MM.1S (cell line): ENCODE results near the gene IFT27.

ENCODE experiments used
- DNase-seq: peaks from one replicate; pipeline ENCODE4 v3.0.0-alpha.2; 2015
- H2AFZ ChIP-seq: fragments of 300-600 bp; sonication (generic); 2 replicates; pipeline ENCODE4 v1.6.0; 2016; ENCODE audit warnings: antibody characterized with exemption, low read length
- H3F3A ChIP-seq: fragments of 300-600 bp; sonication (generic); 2 replicates; pipeline ENCODE4 v1.6.1; 2016; ENCODE audit warnings: mild to moderate bottlenecking, antibody characterized with exemption, low read length, moderate library complexity, mixed read lengths; ENCODE audit not compliant: insufficient read depth
- H3K27ac ChIP-seq: fragments of 300-600 bp; sonication (generic); 2 replicates; pipeline ENCODE4 v1.5.1; 2016; ENCODE audit warnings: mild to moderate bottlenecking, low read length
- H3K27me3 ChIP-seq: fragments of 300-600 bp; sonication (generic); replicated peaks from 2 replicates; pipeline ENCODE4 v1.6.0; 2016; ENCODE audit warnings: low read length; ENCODE audit not compliant: insufficient read depth
- H3K36me3 ChIP-seq: fragments of 300-600 bp; sonication (generic); replicated peaks from 2 replicates; pipeline ENCODE4 v1.6.1; 2016; ENCODE audit warnings: mild to moderate bottlenecking, low read length, mixed read lengths; ENCODE audit not compliant: insufficient read depth
- H3K4me1 ChIP-seq: fragments of 300-600 bp; sonication (generic); 2 replicates; pipeline ENCODE4 v1.6.1; 2016; ENCODE audit warnings: low read length, mixed read lengths
- H3K4me2 ChIP-seq: fragments of 300-600 bp; sonication (generic); 2 replicates; pipeline ENCODE4 v1.6.0; 2016; ENCODE audit warnings: low read depth, low read length
- H3K4me3 ChIP-seq: fragments of 300-600 bp; sonication (generic); 2 replicates; pipeline ENCODE4 v1.5.1; 2016; ENCODE audit warnings: low read length, mixed read lengths
- H3K79me2 ChIP-seq: fragments of 300-600 bp; sonication (generic); 2 replicates; pipeline ENCODE4 v1.6.1; 2016; ENCODE audit warnings: mixed run types, low read length, mixed read lengths
- H3K9ac ChIP-seq: fragments of 300-600 bp; sonication (generic); 2 replicates; pipeline ENCODE4 v1.6.1; 2016; ENCODE audit warnings: low read length, mixed read lengths
- H3K9me2 ChIP-seq: fragments of 300-600 bp; sonication (generic); replicated peaks from 2 replicates; pipeline ENCODE4 v1.6.1; 2016; ENCODE audit warnings: mild to moderate bottlenecking, low read length, mixed read lengths; ENCODE audit not compliant: insufficient read depth
- H3K9me3 ChIP-seq: fragments of 300-600 bp; sonication (generic); replicated peaks from 2 replicates; pipeline ENCODE4 v1.6.1; 2016; ENCODE audit warnings: mild to moderate bottlenecking, low read length, mixed read lengths; ENCODE audit not compliant: insufficient read depth
- H4K20me1 ChIP-seq: fragments of 300-600 bp; sonication (generic); 2 replicates; pipeline ENCODE4 v1.6.1; 2016; ENCODE audit warnings: mild to moderate bottlenecking, low read length, moderate library complexity, mixed read lengths; ENCODE audit not compliant: insufficient read depth
- CTCF ChIP-seq: fragments of 300-600 bp; sonication (generic); IDR thresholded peaks from 2 replicates; pipeline ENCODE4 v1.5.1; 2016; ENCODE audit warnings: antibody characterized with exemption, low read length, mixed read lengths
- EZH2 ChIP-seq: fragments of 300-600 bp; sonication (generic); optimal IDR thresholded peaks from 2 replicates; pipeline ENCODE3; 2017; ENCODE audit warnings: low read depth, mild to moderate bottlenecking, antibody characterized with exemption, low read length, mixed read lengths
- EZH2phosphoT487 ChIP-seq: fragments of 300-600 bp; sonication (generic); IDR thresholded peaks from 2 replicates; pipeline ENCODE4 v1.6.1; 2018; ENCODE audit warnings: antibody characterized with exemption, low read length

The IFT27 gene

GRCh38 chr22:36769541-36770512, 6.1 kb downstream of the IFT27 start:
- Histone ChIP-seq H3K9me2 (no peaks in the 10 kb centered on the region), H3K27me3 (no peaks in the 10 kb centered on the region), H3K9me3 (no peaks in the 10 kb centered on the region), H3K36me3 (no peaks in the 10 kb centered on the region), H3K27ac (no peak overlapping the region), H3K79me2 (no peaks in the 10 kb centered on the region), H3K4me3 (no peak overlapping the region), H3F3A (no peaks in the 10 kb centered on the region), H3K9ac (no peak overlapping the region), H4K20me1 (no peaks in the 10 kb centered on the region), H3K4me2 (no peak overlapping the region), H2AFZ (no peak overlapping the region), H3K4me1 (peaks cover 1% of the 10 kb centered on the region; the same call in 1 of the 2 replicates)
- TF ChIP-seq CTCF, result no peak
- no peak for TF ChIP-seq EZH2phosphoT487
- no peak for TF ChIP-seq EZH2
- DNase-seq, result no peak

GRCh38 chr22:36768616-36769015, 7.3 kb downstream of the IFT27 start:
- H3K9me2 ChIP-seq, result no peaks in the 10 kb centered on the region
- H3K4me1 ChIP-seq, result no peaks in the 10 kb centered on the region
- H3F3A ChIP-seq, result no peaks in the 10 kb centered on the region
- H3K4me2 ChIP-seq, result no peak overlapping the region
- no peaks in the 10 kb centered on the region for H4K20me1 ChIP-seq
- no peak overlapping the region for H2AFZ ChIP-seq
- DNase-seq, result no peak
- no peak overlapping the region for H3K4me3 ChIP-seq
- no peaks in the 10 kb centered on the region for H3K36me3 ChIP-seq
- no peak for TF ChIP-seq EZH2
- TF ChIP-seq CTCF, result no peak
- TF ChIP-seq EZH2phosphoT487, result no peak
- H3K27me3 ChIP-seq, result no peaks in the 10 kb centered on the region
- H3K9me3 ChIP-seq, result no peaks in the 10 kb centered on the region
- H3K27ac ChIP-seq, result no peak overlapping the region
- H3K79me2 ChIP-seq, result no peaks in the 10 kb centered on the region
- no peak overlapping the region for H3K9ac ChIP-seq

- TF ChIP-seq EZH2phosphoT487, result no peak
- Histone ChIP-seq H3K27me3 (no peaks in the 10 kb centered on the region), H3K36me3 (no peaks in the 10 kb centered on the region)
Measured at GRCh38 chr22:36768141-36768540, 7.8 kb downstream of the IFT27 start.

More at GRCh38 chr22:36768141-36768540, 7.8 kb downstream of the IFT27 start:
- no peak for DNase-seq
- Histone ChIP-seq H3K27ac (no peak overlapping the region), H4K20me1 (no peaks in the 10 kb centered on the region), H3K9me2 (no peaks in the 10 kb centered on the region), H3K9me3 (no peaks in the 10 kb centered on the region), H3K9ac (no peak overlapping the region), H3K4me2 (no peak overlapping the region), H3K4me1 (no peaks in the 10 kb centered on the region), H3K79me2 (no peaks in the 10 kb centered on the region), H3F3A (no peaks in the 10 kb centered on the region), H3K4me3 (no peak overlapping the region), H2AFZ (no peak overlapping the region)
